Calu3 (cell line): ENCODE measurements around the gene SART3. TPM values are rescaled to one million over a fixed set of nuclear protein-coding genes. Genes with fewer than 3 reads are reported as not detected.

Experiments
- BruUV-seq: library from RNA; stranded (reverse); fragments of 400-500 nt; replicated peaks from 2 replicates; lab custom pipeline; 2021; lab: Mats Ljungman, UMichigan
- CTCF ChIA-PET: fragments of 300-600 bp; sonication (Branson Sonifier 250); formaldehyde crosslinking; loops from one replicate; lab custom pipeline; 2022; ENCODE audit warnings: antibody characterized with exemption; lab: Charles Lee
- DNase-seq: peaks from one replicate; pipeline ENCODE4 v3.0.0; 2022
- H3K27ac Mint-ChIP-seq: one replicate; pipeline ENCODE4 v1.8.0; 2022; ENCODE audit warnings: mixed read lengths; ENCODE audit not compliant: unreplicated experiment
- H3K27me3 Mint-ChIP-seq: one replicate; pipeline ENCODE4 v1.8.0; 2022; ENCODE audit warnings: mixed read lengths; ENCODE audit not compliant: unreplicated experiment
- H3K36me3 Mint-ChIP-seq: one replicate; pipeline ENCODE4 v1.8.0; 2022; ENCODE audit warnings: mild to moderate bottlenecking, moderate library complexity, mixed read lengths; ENCODE audit not compliant: insufficient read depth, unreplicated experiment
- H3K4me1 Mint-ChIP-seq: one replicate; pipeline ENCODE4 v1.8.0; 2022; ENCODE audit warnings: mild to moderate bottlenecking, low read depth, mixed read lengths; ENCODE audit not compliant: unreplicated experiment
- H3K4me3 Mint-ChIP-seq: one replicate; pipeline ENCODE4 v1.8.0; 2022; ENCODE audit warnings: mild to moderate bottlenecking, low read depth, moderate library complexity, mixed read lengths; ENCODE audit not compliant: unreplicated experiment
- H3K9me3 Mint-ChIP-seq: one replicate; pipeline ENCODE4 v1.8.0; 2022; ENCODE audit warnings: low read depth, mixed read lengths; ENCODE audit not compliant: unreplicated experiment
- CTCF ChIP-seq: fragments of 200-600 bp; IDR thresholded peaks from one replicate; pipeline ENCODE4 v1.8.0; 2022; ENCODE audit warnings: antibody characterized with exemption; ENCODE audit not compliant: unreplicated experiment
- intact Hi-C: fragments of 100-400 bp; cut with micrococcal nuclease; formaldehyde crosslinking; loops from one replicate; pipeline ENCODE4 v1.10.0; 2022; ENCODE audit not compliant: unreplicated experiment
- total RNA-seq: library from RNA; stranded (reverse); gene quantifications from 2 replicates; pipeline ENCODE4 v1.2.3, GENCODE V29; 2022

Gene SART3
- total RNA-seq, 1 experiment from 2014 or later, result 91.7 TPM

- TF ChIP-seq CTCF, result no peak
Measured at GRCh38 chr12:108516511-108517275, 44.3 kb downstream of the SART3 start.

GRCh38 chr12:108515916-108516315 is 45.1 kb downstream of the SART3 start:
- BruUV-seq, result no TSS peak
- H3K9me3 Mint-ChIP-seq, result no peaks in the 10 kb centered on the region
- intact Hi-C loops, result loop anchor here (10.0 kb wide), 2 partner anchors 211 to 831 kb away; partner anchors contain the start of gene PWP1
- H3K27ac Mint-ChIP-seq, result peak overlapping the region; percentile 93
- H3K36me3 Mint-ChIP-seq, result peaks cover 73% of the 10 kb centered on the region
- peak overlapping the region; percentile 96 for H3K4me3 Mint-ChIP-seq
- peaks cover 13% of the 10 kb centered on the region for H3K27me3 Mint-ChIP-seq
- DNase-seq, result no peak
- CTCF ChIA-PET, result interaction anchor here (1.0 kb wide), 1 partner anchor 1196 kb away, joined by 3 read pairs; no protein-coding TSS in a partner anchor
- peaks cover 20% of the 10 kb centered on the region for H3K4me1 Mint-ChIP-seq
- TF ChIP-seq CTCF, result no peak

More at GRCh38 chr12:108516511-108517275, 44.3 kb downstream of the SART3 start:
- peaks cover 80% of the 10 kb centered on the region for H3K36me3 Mint-ChIP-seq
- CTCF ChIA-PET, result interaction anchor here (0.6 kb wide), 1 partner anchor 49 kb away, joined by 3 read pairs; no protein-coding TSS in a partner anchor
- peaks cover 13% of the 10 kb centered on the region for H3K27me3 Mint-ChIP-seq
- no TSS peak for BruUV-seq
- no peaks in the 10 kb centered on the region for H3K9me3 Mint-ChIP-seq
- intact Hi-C loops, result loop anchor here (10.0 kb wide), 2 partner anchors 212 to 832 kb away; partner anchors contain the start of gene PWP1
- peaks cover 20% of the 10 kb centered on the region for H3K4me1 Mint-ChIP-seq
- H3K27ac Mint-ChIP-seq, result peak overlapping the region; percentile 44
- peak overlapping the region; percentile 96 for H3K4me3 Mint-ChIP-seq
- no peak for DNase-seq

- peaks cover 20% of the 10 kb centered on the region for H3K4me1 Mint-ChIP-seq
- DNase-seq, result peak; percentile 100
- H3K27ac Mint-ChIP-seq, result peak within 1 kb of the TSS; percentile 93
- H3K9me3 Mint-ChIP-seq, result no peaks in the 10 kb centered on the region
- H3K4me3 Mint-ChIP-seq, result peak within 1 kb of the TSS; percentile 96
- intact Hi-C loops, result loop anchor here (5.0 to 10.0 kb wide), 3 partner anchors 210 to 830 kb away; partner anchors contain the start of gene PWP1
- no peak for TF ChIP-seq CTCF
- H3K36me3 Mint-ChIP-seq, result peaks cover 66% of the 10 kb centered on the region
- H3K27me3 Mint-ChIP-seq, result peaks cover 13% of the 10 kb centered on the region
- CTCF ChIA-PET, result interaction anchor here (1.0 kb wide), 1 partner anchor 1195 kb away, joined by 3 read pairs; no protein-coding TSS in a partner anchor
- TSS peak; percentile 63 for BruUV-seq
Measured at GRCh38 chr12:108514973-108515814, 45.8 kb downstream of the SART3 start, which contains the start of gene FICD. TSS of gene FICD (plus strand) at chr12:108515277. CDS start at chr12:108516973, 1,696 bp downstream.

- CTCF ChIA-PET, result no interaction called here
- H3K9me3 Mint-ChIP-seq, result no peaks in the 10 kb centered on the region
Measured at GRCh38 chr12:108514468-108514972, 46.5 kb downstream of the SART3 start.

More at GRCh38 chr12:108514468-108514972, 46.5 kb downstream of the SART3 start:
- no peak for TF ChIP-seq CTCF
- no peak for DNase-seq
- Mint-ChIP-seq H3K27me3 (peaks cover 14% of the 10 kb centered on the region), H3K4me3 (peak overlapping the region; percentile 96), H3K36me3 (peaks cover 59% of the 10 kb centered on the region), H3K4me1 (peaks cover 20% of the 10 kb centered on the region), H3K27ac (peak overlapping the region; percentile 93)
- BruUV-seq, result no TSS peak
- intact Hi-C loops, result loop anchor here (5.0 to 10.0 kb wide), 3 partner anchors 210 to 830 kb away; partner anchors contain the start of gene PWP1
